SK-N-SH treated with all-trans-retinoic acid at 6 μM for 48 hours (cell line): ENCODE results near the gene CITED1.

ENCODE experiments used
- ARNTL ChIP-seq: fragments of 450-650 bp; formaldehyde crosslinking; IDR thresholded peaks from 2 replicates; pipeline ENCODE4 v1.5.0; 2020; ENCODE audit warnings: low read depth, mild to moderate bottlenecking, moderate library complexity, borderline replicate concordance
- CSDC2 ChIP-seq: fragments of 250-450 bp; sonication (Bioruptor Pico); IDR thresholded peaks from 2 replicates; pipeline ENCODE4 v1.5.0; 2020; ENCODE audit warnings: mild to moderate bottlenecking, moderate library complexity
- GLIS3 ChIP-seq: fragments of 250-450 bp; sonication (Bioruptor Pico); IDR thresholded peaks from 2 replicates; pipeline ENCODE4 v1.5.0; 2020; ENCODE audit warnings: mild to moderate bottlenecking, moderate library complexity
- OSR1 ChIP-seq: fragments of 250-450 bp; sonication (Bioruptor Pico); IDR thresholded peaks from 2 replicates; pipeline ENCODE4 v1.8.0; 2022; ENCODE audit warnings: moderate library complexity, mild to moderate bottlenecking, inconsistent platforms
- ZFP3 ChIP-seq: fragments of 250-450 bp; sonication (Bioruptor Pico); IDR thresholded peaks from 2 replicates; pipeline ENCODE4 v1.5.0; 2020; ENCODE audit warnings: mild to moderate bottlenecking, moderate library complexity
- TF ChIP-seq, protein P1 (sequence below): fragments of 250-450 bp; sonication (Bioruptor Pico); IDR thresholded peaks from 2 replicates; pipeline ENCODE4 v1.8.0; 2020; ENCODE audit warnings: mild to moderate bottlenecking, moderate library complexity, borderline replicate concordance
- TF ChIP-seq, protein P2 (sequence below): fragments of 250-450 bp; sonication (Bioruptor Pico); IDR thresholded peaks from 2 replicates; pipeline ENCODE4 v1.8.0; 2021; ENCODE audit warnings: low read depth, mild to moderate bottlenecking, moderate library complexity, borderline replicate concordance

GRCh38 chrX:72313707-72314641, 8.3 kb upstream of the CITED1 start:
- TF ChIP-seq, protein P1, sequence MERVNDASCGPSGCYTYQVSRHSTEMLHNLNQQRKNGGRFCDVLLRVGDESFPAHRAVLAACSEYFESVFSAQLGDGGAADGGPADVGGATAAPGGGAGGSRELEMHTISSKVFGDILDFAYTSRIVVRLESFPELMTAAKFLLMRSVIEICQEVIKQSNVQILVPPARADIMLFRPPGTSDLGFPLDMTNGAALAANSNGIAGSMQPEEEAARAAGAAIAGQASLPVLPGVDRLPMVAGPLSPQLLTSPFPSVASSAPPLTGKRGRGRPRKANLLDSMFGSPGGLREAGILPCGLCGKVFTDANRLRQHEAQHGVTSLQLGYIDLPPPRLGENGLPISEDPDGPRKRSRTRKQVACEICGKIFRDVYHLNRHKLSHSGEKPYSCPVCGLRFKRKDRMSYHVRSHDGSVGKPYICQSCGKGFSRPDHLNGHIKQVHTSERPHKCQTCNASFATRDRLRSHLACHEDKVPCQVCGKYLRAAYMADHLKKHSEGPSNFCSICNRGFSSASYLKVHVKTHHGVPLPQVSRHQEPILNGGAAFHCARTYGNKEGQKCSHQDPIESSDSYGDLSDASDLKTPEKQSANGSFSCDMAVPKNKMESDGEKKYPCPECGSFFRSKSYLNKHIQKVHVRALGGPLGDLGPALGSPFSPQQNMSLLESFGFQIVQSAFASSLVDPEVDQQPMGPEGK (CRISPR knock-in tag): no peak
- TF ChIP-seq ARNTL (CRISPR knock-in tag): no peak
- no peak for TF ChIP-seq ZFP3 (CRISPR knock-in tag)
- TF ChIP-seq, protein P2, sequence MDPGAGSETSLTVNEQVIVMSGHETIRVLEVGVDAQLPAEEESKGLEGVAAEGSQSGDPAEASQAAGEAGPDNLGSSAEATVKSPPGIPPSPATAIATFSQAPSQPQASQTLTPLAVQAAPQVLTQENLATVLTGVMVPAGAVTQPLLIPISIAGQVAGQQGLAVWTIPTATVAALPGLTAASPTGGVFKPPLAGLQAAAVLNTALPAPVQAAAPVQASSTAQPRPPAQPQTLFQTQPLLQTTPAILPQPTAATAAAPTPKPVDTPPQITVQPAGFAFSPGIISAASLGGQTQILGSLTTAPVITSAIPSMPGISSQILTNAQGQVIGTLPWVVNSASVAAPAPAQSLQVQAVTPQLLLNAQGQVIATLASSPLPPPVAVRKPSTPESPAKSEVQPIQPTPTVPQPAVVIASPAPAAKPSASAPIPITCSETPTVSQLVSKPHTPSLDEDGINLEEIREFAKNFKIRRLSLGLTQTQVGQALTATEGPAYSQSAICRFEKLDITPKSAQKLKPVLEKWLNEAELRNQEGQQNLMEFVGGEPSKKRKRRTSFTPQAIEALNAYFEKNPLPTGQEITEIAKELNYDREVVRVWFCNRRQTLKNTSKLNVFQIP (CRISPR knock-in tag): no peak
- TF ChIP-seq GLIS3: no peak
- TF ChIP-seq CSDC2 (CRISPR knock-in tag): no peak
- no peak for TF ChIP-seq OSR1 (CRISPR knock-in tag)
